Right ventricle myocardium inferior (tissue), 1 donor: ENCODE data around the gene TGFBI. TPM values are rescaled to one million over a fixed set of nuclear protein-coding genes. Genes with fewer than 3 reads are reported as not detected.
"Not testable (repeated sequence)": the region's sequence is repeated elsewhere in the genome, so short reads cannot be mapped to it uniquely, and the experiment has no call there.

ENCODE experiments used
- ATAC-seq: fragments of 200-7000 bp; cut with Tn5 transposase; one replicate; pipeline ENCODE4 v1.9.1; 2020; ENCODE audit warnings: mild to moderate bottlenecking, moderate library complexity
- DNase-seq: peaks from one replicate; pipeline ENCODE4 v3.0.0; 2021; ENCODE audit errors: missing footprints
- intact Hi-C: fragments of 100-400 bp; cut with DNase I; formaldehyde crosslinking; loops from one replicate; pipeline ENCODE4 v1.11.0; 2022
- total RNA-seq: library from RNA; stranded (reverse); fragmentation: NEBNext Ultra II Directional; extraction: Animal tissue kit (Norgen Biotek cat#: 25700); gene quantifications from one replicate; pipeline ENCODE4 v1.2.1, GENCODE V29; 2021
- donor health status: DM: no; HTN: yes; CAD: no; lungs with severe emphysema.

The TGFBI gene
- total RNA-seq, 1 donor from 2014 or later, result 66.5 TPM

DNA sequence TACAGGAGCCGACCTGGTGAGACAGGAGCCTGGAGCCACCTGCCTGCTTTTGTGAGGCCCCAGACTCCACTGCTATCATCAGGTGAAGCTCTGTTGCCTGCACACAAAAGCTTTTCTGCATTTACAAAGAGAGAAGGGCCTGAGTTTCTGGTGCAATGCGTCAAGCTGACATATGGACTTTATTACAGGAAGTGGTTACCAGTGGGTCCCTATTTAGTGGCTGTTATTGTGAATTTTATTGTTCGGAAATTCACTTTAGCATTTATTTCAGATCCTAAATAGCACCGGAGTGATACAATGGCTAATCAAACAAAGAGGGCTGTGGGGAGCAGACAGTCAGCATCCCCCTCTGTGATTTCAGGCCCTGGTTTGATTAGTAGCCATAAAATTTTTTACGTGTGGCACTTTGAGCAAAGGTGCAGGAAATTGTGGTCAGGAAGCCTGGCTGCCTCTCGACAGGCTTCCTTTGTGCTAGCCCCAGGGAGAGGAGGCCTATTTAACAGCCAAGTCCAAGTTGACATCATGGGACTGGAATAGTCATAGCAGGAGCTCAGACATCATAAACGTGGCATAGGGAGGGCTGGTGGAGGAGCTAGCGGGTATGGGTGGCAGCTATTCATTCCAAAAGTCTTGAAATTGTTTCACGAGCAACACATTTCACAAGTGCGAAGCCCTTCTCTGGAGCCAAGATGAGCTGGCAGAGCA is 8.4 kb downstream of the TGFBI start:
- no peak for DNase-seq
- intact Hi-C loops, result no loop called here
- peak; percentile 71 for ATAC-seq

- DNase-seq, result no peak
- intact Hi-C loops, result no loop called here
- ATAC-seq, result no peak
Observed at GRCh38 chr5:136038635-136039034, 9.8 kb downstream of the TGFBI start.

- DNase-seq (no peak), ATAC-seq (no peak)
- intact Hi-C loops, result no loop called here
Observed at GRCh38 chr5:136039202-136039601, 10.4 kb downstream of the TGFBI start.

GRCh38 chr5:136040746-136041415 is 12.1 kb downstream of the TGFBI start:
- ATAC-seq (no peak), DNase-seq (no peak)
- intact Hi-C loops, result no loop called here

- ATAC-seq (no peak), DNase-seq (no peak)
- intact Hi-C loops, result no loop called here
Observed at GRCh38 chr5:136042156-136042555, 13.4 kb downstream of the TGFBI start.

DNA sequence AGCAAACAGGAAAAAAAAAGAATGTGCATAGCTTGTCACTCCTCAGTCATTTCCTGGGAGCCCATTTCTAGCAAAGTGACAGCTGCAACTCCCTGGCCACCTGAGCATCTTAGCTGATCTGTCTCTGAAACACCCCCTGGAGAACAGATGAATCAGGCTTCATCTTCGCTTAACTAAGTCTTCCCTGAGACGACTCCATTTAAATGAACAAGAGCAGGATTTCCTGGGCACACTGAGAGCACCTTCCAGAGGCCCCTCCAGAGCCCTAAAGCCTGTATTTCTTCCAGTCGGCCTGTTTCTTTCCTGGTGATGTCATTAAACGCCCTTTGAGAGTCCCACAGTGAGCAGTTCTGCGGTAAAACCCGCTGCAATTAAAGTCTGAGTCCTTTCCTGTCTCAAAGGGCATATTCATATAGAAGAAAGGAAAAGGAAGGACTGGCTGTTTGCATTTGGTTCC is 13.9 kb downstream of the TGFBI start:
- ATAC-seq, result no peak
- no peak for DNase-seq
- intact Hi-C loops, result no loop called here

DNA sequence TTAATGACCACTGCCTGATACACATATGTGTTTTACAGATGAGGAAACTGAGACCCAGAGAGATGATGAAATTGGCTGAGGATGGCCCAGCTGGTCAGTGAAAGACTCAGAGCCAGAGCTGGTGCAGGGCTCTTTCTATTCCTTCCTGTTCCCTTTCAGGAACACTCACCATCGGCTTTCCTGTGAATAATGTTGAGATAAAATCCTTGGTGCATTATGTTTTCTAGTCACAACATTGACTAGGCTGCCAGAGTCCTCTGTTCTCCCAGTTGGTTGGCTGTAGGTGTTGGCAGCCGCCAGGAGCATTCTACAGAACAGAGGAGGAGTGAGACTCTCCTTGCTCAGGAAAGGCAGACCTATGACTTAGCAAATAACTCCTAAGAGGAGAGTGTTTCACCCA is 14.8 kb downstream of the TGFBI start:
- DNase-seq (no peak), ATAC-seq (peak; percentile 62)
- intact Hi-C loops, result no loop called here

GRCh38 chr5:136043968-136044610 is 15.3 kb downstream of the TGFBI start:
- intact Hi-C loops, result no loop called here
- no peak for DNase-seq
- ATAC-seq, result no peak

GRCh38 chr5:136045026-136045425 is 16.2 kb downstream of the TGFBI start:
- DNase-seq, ATAC-seq, intact Hi-C loops: not testable (repeated sequence)

- DNase-seq (no peak), ATAC-seq (no peak)
- intact Hi-C loops, result no loop called here
Observed at GRCh38 chr5:136046246-136046645, 17.5 kb downstream of the TGFBI start.

- intact Hi-C loops, result no loop called here
- ATAC-seq, result peak; percentile 59
- peak; percentile 73 for DNase-seq
Observed at GRCh38 chr5:136047858-136048257, 19.1 kb downstream of the TGFBI start.

DNA sequence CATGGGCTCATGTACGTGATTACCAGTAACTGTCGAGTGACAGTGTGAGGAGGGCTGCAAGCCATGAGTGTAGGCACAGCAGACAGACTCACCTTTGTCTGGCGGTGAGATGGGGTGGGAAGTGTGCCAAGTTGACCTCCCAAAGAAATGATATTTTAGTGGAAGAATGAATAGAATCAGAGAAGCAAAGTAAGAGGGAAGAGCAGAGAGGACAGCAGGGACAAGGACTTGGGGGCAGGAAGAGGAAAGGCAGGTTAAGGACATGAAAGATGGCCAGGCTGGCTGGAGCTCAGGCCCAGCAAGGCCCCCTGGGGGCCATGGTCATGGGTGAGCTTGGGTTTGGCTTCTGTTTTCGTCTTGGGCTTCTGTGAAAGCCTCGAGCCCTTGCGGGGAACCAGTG is 20.2 kb downstream of the TGFBI start:
- intact Hi-C loops, result no loop called here
- ATAC-seq, result no peak

DNA sequence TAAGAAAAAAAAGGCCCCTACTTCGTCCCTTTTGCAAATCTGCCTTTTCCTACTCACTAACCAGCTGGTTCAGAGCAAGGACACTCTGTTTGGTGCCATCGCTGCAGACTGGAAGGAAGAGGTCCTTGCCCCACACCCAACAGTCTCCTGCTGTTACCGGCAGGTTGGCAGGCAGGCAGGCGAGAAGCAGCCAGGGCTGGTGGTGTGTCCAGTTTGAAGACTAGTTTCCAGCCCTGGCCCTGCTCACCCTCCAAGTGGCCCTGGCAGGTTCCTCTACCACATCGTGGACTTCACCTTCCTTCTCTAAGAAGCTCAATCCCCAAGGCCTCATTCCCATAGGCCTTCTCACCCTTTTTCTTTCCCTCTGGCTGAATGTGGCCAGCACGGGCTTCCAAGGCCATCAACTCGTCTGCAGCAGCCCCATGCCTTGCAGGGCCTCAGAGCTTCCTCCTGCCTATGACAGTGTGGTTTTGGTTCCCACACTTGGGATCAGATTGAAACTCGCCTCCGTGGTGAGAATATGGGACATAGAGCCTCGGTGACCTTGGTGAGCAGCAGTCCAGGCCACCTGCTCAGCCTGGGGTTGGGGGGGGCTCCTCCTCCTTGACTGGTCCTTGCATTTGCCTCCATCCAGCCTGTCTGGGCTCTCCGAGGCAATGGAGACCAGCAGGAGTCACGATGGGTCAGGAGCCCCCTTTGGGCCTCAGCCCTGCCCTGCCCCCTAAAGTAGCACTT is 22.9 kb downstream of the TGFBI start:
- ATAC-seq (no peak), DNase-seq (no peak)
- intact Hi-C loops, result no loop called here

More for the DNA sequence above, 20.2 kb downstream of the TGFBI start:
- no peak for DNase-seq

- ATAC-seq (no peak), DNase-seq (no peak)
- intact Hi-C loops, result no loop called here
Observed at GRCh38 chr5:136052692-136053335, 24.0 kb downstream of the TGFBI start.

DNA sequence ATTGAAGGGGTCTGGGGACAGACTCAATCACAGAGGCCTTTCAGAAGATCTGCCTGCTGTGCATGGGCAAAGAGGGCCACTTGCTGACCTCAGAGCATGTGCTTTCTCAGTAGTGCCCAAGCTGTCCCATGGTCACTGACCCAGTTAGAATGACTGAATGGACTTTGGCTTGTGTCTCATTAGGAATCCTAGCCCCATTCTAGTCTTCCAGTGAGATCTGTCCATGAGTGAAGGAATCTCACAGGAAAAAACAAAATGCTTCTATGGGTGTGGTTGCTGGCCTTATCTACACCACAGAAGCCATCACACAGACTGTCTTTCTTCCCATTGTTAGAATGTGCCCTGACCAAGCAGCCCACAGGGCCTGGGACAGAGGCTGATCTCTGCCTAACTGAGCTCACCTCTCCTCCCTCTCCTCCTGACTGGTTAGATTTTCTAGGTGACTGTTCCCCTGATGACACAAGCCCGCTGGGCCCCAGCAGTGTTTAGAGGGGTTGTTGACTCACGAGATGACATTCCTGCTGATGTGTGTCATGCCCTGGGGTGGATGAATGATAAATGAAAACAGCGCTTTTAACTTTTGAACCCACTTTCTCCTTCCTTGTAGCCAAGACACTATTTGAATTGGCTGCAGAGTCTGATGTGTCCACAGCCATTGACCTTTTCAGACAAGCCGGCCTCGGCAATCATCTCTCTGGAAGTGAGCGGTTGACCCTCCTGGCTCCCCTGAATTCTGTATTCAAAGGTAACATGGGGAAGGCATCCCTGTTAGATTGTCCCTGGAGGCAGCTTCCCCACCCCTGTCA is 24.8 kb downstream of the TGFBI start:
- DNase-seq (no peak), ATAC-seq (peak; percentile 26)
- intact Hi-C loops, result no loop called here

DNA sequence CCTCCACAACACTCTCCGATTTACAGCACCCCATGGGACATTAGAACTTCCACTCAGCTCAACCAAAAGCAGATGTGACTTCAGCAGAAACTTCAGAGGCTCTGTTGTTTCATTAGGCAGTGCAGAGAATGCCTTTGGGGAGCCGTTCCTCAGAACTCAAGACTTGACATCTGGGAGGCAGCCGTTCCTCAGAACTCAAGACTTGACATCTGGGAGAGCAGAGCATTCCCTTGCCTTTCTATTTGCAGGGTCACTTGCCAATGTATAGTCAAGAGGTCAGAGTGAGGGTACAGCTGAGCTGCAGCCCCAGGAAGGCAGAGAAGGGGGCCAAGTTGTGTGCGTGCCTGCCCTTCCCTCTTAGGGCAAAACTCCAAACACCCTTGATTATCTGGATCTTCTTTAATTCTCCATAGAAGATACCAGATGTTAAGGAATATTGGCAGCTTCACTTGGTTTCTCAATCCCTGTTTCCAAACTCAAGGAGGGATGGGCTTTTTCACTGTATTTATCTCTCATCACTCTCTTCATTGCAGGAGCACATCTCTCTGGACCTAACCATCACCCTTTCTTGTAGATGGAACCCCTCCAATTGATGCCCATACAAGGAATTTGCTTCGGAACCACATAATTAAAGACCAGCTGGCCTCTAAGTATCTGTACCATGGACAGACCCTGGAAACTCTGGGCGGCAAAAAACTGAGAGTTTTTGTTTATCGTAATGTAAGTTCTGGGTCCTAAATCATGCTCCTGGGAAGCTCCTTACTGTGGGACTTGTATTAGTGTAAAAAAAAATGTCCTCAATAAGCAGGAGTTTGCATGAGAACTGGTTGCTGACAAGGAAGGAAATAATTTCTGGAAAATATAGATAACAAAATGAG is 25.6 kb downstream of the TGFBI start:
- DNase-seq (no peak), ATAC-seq (peak; percentile 57)
- intact Hi-C loops, result loop anchor here (5.0 kb wide), 1 partner anchor 32 kb away; no protein-coding TSS in a partner anchor
